GM19372 (cell line): ENCODE data around the gene ZNF470.

ENCODE experiments used
- ATAC-seq: cut with Tn5 transposase; IDR thresholded peaks from one replicate; pipeline ENCODE4 v1.9.1; 2021; ENCODE audit warnings: mild to moderate bottlenecking, low read depth, moderate library complexity; ENCODE audit not compliant: unreplicated experiment

ZNF470 gene

DNA sequence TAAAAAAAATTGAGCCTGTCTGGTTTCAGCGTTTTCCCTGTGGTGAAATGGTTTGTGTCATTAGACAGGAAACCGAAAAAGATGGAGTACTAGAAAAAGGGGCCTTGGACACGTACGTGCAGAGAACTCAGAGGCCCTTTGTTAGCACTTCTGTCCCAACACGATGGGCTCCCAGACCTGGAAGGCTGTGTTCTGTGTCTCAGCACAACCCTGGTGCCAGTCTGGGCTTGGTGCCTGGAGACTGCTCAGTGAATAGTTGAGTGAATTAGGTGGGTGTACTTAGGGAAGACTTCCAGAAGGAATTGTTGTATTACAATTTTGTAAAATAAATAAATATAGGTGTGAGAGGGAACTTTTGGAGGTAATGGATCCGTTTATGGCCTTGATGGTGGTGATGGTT, 36.6 kb downstream of the ZNF470 start:
- ATAC-seq: no peak

DNA sequence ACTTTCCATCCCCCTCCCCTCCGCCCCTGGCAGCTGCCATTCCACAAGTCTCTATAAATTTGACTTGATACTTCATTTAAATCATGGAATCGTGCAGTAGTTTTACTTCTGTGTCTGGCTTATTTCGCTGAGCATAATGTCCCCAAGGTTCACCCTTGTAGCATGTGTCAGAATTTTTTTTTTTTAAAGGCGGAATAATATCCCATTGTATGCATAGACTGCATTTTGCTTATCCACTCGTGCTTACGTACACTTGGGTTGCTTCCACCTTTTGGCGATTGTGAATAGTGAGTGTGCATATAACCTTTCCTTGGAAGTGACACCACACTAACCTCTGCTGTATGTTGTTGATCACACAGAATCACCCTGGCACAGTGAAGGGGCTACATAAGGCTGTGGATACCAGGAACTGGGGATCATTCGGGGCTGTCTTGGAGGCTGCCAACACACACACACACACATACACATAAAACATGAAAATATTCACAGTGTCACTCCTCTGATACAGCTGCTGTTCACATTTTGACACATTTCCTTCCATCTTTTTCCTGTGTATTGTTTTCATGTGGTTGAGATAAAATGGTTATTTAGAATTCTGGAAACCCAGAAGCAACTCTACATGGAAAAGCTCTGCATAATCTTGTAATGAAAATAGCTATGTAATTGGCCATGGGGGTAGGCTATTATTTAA, 41.2 kb downstream of the ZNF470 start:
- no peak for ATAC-seq

GRCh38 chr19:56611288-56611687, 44.0 kb downstream of the ZNF470 start:
- ATAC-seq: no peak

DNA sequence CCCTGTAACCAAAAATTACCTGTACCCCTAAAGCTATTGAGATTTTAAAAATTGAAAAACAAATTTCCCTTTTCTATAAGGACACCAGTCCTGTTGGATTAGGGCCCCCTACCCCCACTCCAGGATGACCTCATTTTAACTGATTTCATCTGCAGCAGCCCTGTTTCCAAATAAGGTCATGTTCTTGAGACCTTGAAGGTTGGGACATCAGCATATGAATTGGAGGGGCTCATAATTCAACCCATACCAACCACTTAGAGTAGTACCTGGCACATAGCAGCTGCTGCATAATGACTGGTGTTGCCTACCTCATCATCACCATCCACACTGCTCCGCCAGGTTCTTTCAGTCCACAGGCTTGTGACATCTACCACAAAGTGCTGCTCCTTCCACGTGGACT, 45.5 kb downstream of the ZNF470 start:
- ATAC-seq: no peak

- no peak for ATAC-seq
These were observed 46.4 kb downstream of the ZNF470 start for GRCh38 chr19:56613639-56614038.

DNA sequence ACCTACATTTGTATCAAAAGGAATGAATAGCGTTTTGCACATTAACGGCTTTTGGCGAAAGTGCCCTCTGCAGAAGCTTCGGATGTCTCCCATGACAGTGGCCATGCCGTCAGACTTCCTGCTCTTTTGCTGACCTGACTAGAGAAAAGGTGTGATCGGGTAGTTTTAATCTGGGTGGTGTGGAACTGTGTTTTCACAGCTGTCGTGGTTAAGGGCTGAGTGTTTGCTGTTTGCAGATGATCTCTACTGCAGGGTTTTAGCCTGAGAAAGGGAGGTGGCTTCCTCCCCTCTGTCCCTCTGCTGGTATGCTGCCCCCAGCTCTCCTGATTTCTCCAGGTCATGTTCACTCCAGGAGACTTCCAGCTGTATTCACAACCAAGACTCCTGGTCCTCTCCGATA, 50.3 kb downstream of the ZNF470 start:
- ATAC-seq: no peak

GRCh38 chr19:56619121-56619520, 51.9 kb downstream of the ZNF470 start:
- no peak for ATAC-seq

- no peak for ATAC-seq
These were observed 55.1 kb downstream of the ZNF470 start for GRCh38 chr19:56622374-56622773.

GRCh38 chr19:56623006-56623405, 55.7 kb downstream of the ZNF470 start:
- ATAC-seq: no peak

DNA sequence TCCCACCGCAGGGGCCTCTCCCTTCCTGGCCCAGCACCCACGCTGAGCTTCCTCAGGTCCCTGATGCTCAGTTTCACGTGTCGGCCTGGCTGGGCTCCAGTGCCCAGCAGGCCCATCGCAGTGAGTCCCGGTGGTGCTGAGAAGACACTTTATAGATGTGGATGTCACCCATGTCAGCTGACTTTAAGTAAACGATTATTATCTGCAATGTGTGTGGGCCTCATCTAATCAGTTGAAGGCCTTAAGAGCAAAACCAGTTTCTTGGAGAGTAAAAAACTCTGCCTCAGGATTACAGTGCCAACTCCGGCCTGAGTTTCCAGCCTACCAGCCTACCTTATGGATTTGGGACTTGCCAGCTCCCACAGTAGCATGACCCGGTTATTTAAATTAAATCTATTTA, 58.4 kb downstream of the ZNF470 start:
- no peak for ATAC-seq

DNA sequence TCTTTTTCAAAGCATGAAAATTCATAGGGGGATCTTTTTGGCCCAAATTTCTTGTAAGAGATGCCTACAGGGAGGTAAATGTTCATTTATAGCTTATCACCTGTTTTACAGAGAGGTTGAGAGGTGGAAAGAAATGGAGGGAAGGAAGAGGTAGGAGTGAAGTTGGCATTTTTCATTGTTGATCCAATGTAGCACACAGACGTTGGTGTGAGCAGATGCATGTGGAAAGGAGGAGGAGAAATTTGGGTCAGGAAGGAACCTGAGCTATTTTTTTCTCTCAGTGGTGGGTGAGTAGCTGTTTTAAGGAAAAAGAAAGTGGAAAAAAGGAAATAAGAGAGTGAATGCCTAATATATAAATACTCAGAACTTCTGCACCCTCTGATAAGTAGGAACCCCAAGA, 65.8 kb downstream of the ZNF470 start:
- ATAC-seq: no peak

DNA sequence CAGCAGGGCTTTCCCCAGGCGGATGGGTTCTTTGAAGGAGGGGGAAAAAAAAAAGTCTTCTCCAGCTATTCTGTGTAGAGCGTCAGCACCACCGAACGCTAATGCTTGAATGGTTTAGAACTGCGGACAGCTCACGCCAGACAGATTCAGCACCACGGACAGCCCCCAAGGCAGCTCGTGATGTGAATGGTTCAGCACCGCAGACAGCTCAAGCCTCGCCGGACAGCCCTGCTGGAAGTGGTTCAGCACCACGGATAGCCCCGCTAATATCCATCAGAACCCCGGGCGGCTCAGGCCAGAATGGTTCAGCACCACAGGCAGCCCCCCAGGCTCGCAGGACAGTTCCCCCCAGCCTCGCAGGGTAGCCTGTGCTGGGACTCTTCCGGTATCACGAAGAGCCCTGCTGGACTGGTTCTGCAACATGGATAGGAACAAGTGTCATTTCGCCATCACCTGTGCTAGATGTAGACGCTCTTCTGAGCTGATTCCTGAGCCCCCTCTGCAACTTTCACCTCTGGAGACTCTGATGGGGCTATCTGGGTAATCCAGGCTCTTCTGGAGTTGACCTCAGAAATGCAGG, 70.8 kb downstream of the ZNF470 start:
- ATAC-seq: no peak
